Lung (tissue), 12 donors: Measurements from ENCODE around the gene MRPS14. TPM values are rescaled to one million over a fixed set of nuclear protein-coding genes. Genes with fewer than 3 reads are reported as not detected.
A peak's percentile ranks its signal among the peaks of the same experiment; 100 is the strongest.

Experiments used
- ATAC-seq: fragments of 200-7000 bp; cut with Tn5 transposase; one replicate; pipeline ENCODE4 v1.9.1; 2020; ENCODE audit warnings: moderate number of reproducible peaks; ENCODE audit not compliant: insufficient read depth, low FRiP score
- DNase-seq, 3 donors: peaks; one replicate each; pipeline ENCODE4 v3.0.0-alpha.2; 2013 to 2017
- H3K27ac ChIP-seq, 2 donors: one replicate each; pipeline ENCODE4 v1.5.1; 2013; ENCODE audit warnings: mild to moderate bottlenecking in 2 of 2, moderate library complexity in 2 of 2, control low read depth in 1 of 2, inconsistent platforms in 1 of 2, low read depth in 1 of 2, low read length in 1 of 2
- H3K27me3 ChIP-seq, 3 donors: one replicate each; pipeline ENCODE4 v1.5.1; 2013; ENCODE audit warnings: low read length in 2 of 3; ENCODE audit not compliant: control insufficient read depth in 3 of 3, insufficient read depth in 3 of 3
- H3K36me3 ChIP-seq, 4 donors: one replicate each; pipeline ENCODE4 v1.5.1; 2013; ENCODE audit warnings: low read length in 4 of 4, mild to moderate bottlenecking in 1 of 4, moderate library complexity in 1 of 4; ENCODE audit not compliant: control insufficient read depth in 4 of 4, insufficient read depth in 4 of 4
- H3K4me1 ChIP-seq, 5 donors: one replicate each; pipeline ENCODE4 v1.5.1; 2013; ENCODE audit warnings: low read length in 5 of 5, mild to moderate bottlenecking in 2 of 5, moderate library complexity in 1 of 5; ENCODE audit not compliant: control insufficient read depth in 5 of 5, insufficient read depth in 5 of 5
- H3K4me3 ChIP-seq: one replicate; pipeline ENCODE4 v1.5.1; 2013; ENCODE audit warnings: mild to moderate bottlenecking, control low read depth, moderate library complexity
- H3K9ac ChIP-seq, 2 donors: one replicate each; pipeline ENCODE4 v1.5.1; 2013; ENCODE audit warnings: low read length in 2 of 2, control low read depth in 1 of 2; ENCODE audit not compliant: insufficient read depth in 1 of 2
- H3K9me3 ChIP-seq, 4 donors: one replicate each; pipeline ENCODE4 v1.5.1; 2013; ENCODE audit warnings: low read length in 3 of 4, mild to moderate bottlenecking in 1 of 4, moderate library complexity in 1 of 4; ENCODE audit not compliant: control insufficient read depth in 4 of 4, insufficient read depth in 3 of 4
- CTCF ChIP-seq: IDR thresholded peaks from 2 replicates; pipeline ENCODE4 v1.5.1; 2012; ENCODE audit warnings: mild to moderate bottlenecking; ENCODE audit errors: control extremely low read depth, extremely low read depth
- WGBS, 2 donors: extraction: QIAGEN DNeasy Blood & Tissue Kit; methylation state at CpG; one replicate each; pipeline ENCODE4 v1.1.7; 2013; 5-methylcytosine and 5-hydroxymethylcytosine counted together
- polyA plus RNA-seq, 2 donors: library from polyadenylated mRNA; stranded (reverse); fragments of 200-250 nt; gene quantifications; one replicate each; pipeline ENCODE4 v1.2.1, GENCODE V29; 2013
- total RNA-seq, 2 donors: library from RNA; depleted of rRNA in 1 of 2; stranded (reverse); fragments of >200 nt in 1 of 2; gene quantifications; one replicate each; pipeline ENCODE4 v1.2.1, GENCODE V29; 2014 to 2021
- donor health status: control.
- donor health status: control.
- donor health status: Bipolar disorder and iron deficiency.
- donor health status: healthy.
- donor health status: DM: yes; HTN: yes; CAD: no.

Gene MRPS14
- total and polyA plus RNA-seq, 4 donors, result 13.4 to 39.7 (median 23.5) TPM

- DNase-seq (no peak), ATAC-seq (no peak)
- no peak for TF ChIP-seq CTCF
- H3K9ac ChIP-seq, result peak overlapping the region in 1 of 2 donors; percentile 96
- H3K4me1 ChIP-seq, result peaks cover 0 to 11% (median 0%) of the 10 kb centered on the region in 5 donors
- H3K36me3 ChIP-seq, result peaks cover 0 to 1% (median 0%) of the 10 kb centered on the region in 4 donors
- H3K9me3 ChIP-seq, result no peaks in the 10 kb centered on the region
- no peaks in the 10 kb centered on the region for H3K27me3 ChIP-seq
- WGBS, 2 donors, result 71 to 77% methylated on average over 5 of the region's 5 CpGs
- no peak overlapping the region for H3K4me3 ChIP-seq
- peak overlapping the region in 1 of 2 donors; percentile 24 for H3K27ac ChIP-seq
Observed at GRCh38 chr1:174989536-174990220, 33.5 kb downstream of the MRPS14 start.

DNA sequence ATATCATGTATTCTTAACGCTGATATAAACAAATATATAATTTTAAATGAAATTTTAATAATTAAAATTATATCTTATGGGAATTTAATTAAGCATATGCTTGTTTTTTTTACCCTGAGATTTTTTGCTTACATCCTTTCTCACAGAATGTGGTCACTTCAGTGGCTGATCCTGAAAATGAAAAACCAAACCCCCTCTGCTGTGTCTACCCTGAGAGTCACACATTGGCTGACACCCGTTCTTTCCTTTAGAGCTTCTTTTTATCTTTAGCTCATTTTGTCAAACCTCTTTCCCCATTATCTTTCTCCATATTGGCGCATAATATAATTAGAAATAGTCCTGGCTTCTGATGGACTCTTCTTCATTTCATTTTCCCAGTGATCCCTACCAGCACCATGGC lies 34.2 kb downstream of the MRPS14 start:
- Histone ChIP-seq H3K27ac (no peak overlapping the region), H3K9ac (no peak overlapping the region), H3K36me3 (peaks cover 0 to 1% (median 0%) of the 10 kb centered on the region in 4 donors), H3K27me3 (no peaks in the 10 kb centered on the region), H3K4me3 (no peak overlapping the region), H3K9me3 (no peaks in the 10 kb centered on the region), H3K4me1 (peaks cover 0 to 11% (median 0%) of the 10 kb centered on the region in 5 donors)
- 87 to 92% methylated on average over 3 of the region's 3 CpGs for WGBS, 2 donors
- ATAC-seq (no peak), DNase-seq (no peak)
- TF ChIP-seq CTCF, result no peak

- Histone ChIP-seq H3K4me1 (peaks cover 0 to 11% (median 0%) of the 10 kb centered on the region in 5 donors), H3K27ac (no peak overlapping the region), H3K36me3 (peaks cover 0 to 1% (median 0%) of the 10 kb centered on the region in 4 donors), H3K9me3 (no peaks in the 10 kb centered on the region), H3K9ac (no peak overlapping the region), H3K27me3 (no peaks in the 10 kb centered on the region), H3K4me3 (no peak overlapping the region)
- no peak for ATAC-seq
- DNase-seq, result no peak
- TF ChIP-seq CTCF, result no peak
Observed at GRCh38 chr1:174988539-174988938, 34.7 kb downstream of the MRPS14 start.
